Large intestine (tissue), 3 donors: ENCODE measurements around the gene WASHC3. TPM values are rescaled to one million over a fixed set of nuclear protein-coding genes. Genes with fewer than 3 reads are reported as not detected.
"Not testable (repeated sequence)": the region's sequence is repeated elsewhere in the genome, so short reads cannot be mapped to it uniquely, and the experiment has no call there.

Experiments used
- DNase-seq, 2 donors: peaks; one replicate each; pipeline versions ENCODE4 v3.0.0 to v3.0.0-alpha.2; 2013
- H3K27ac ChIP-seq: one replicate; pipeline ENCODE4 v1.5.1; 2013; ENCODE audit warnings: low read length
- H3K27me3 ChIP-seq: 2 replicates; pipeline ENCODE4 v1.6.1; 2013; ENCODE audit warnings: low read length; ENCODE audit not compliant: control insufficient read depth, insufficient read depth
- H3K36me3 ChIP-seq: 2 replicates; pipeline ENCODE4 v1.6.1; 2013; ENCODE audit warnings: low read length; ENCODE audit not compliant: control insufficient read depth, insufficient read depth
- H3K4me1 ChIP-seq: one replicate; pipeline ENCODE4 v1.6.1; 2013; ENCODE audit warnings: low read length; ENCODE audit not compliant: control insufficient read depth, insufficient read depth
- H3K4me3 ChIP-seq: one replicate; pipeline ENCODE4 v1.5.1; 2013; ENCODE audit warnings: low read length
- H3K9me3 ChIP-seq: one replicate; pipeline ENCODE4 v1.6.1; 2013; ENCODE audit warnings: mild to moderate bottlenecking, low read depth, low read length, moderate library complexity; ENCODE audit not compliant: control insufficient read depth
- WGBS: methylation state at CpG from one replicate; pipeline ENCODE4 v1.1.5; 2013; ENCODE audit warnings: low lambda C conversion rate; ENCODE audit not compliant: insufficient coverage; 5-methylcytosine and 5-hydroxymethylcytosine counted together
- polyA plus RNA-seq: library from polyadenylated mRNA; unstranded; fragments of 120-200 nt; gene quantifications from one replicate; pipeline ENCODE4 v1.2.1, GENCODE V29; 2013

The WASHC3 gene
- polyA plus RNA-seq, 1 donor, result 39.9 TPM

DNA sequence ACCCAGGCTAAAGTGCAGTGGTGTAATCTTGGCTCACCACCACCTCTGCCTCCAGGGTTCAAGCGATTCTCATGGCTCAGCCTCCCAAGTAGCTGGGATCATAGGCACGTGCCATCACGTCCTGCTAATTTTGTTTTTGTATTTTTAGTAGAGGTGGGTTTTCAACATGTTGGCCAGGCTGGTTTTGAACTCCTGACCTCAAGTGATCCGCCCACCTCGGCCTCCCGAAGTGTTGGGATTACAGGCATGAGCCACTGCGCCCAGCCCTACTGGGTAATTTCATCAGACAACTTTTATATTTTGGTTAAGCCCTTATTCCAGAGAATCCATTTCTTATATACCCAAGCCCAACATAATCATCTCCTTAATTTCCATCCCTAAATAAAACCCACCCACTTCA lies 10.3 kb upstream of the WASHC3 start:
- H3K36me3 ChIP-seq, result peaks cover 19% of the 10 kb centered on the region
- 100% methylated on average over 2 of the region's 7 CpGs for WGBS
- H3K4me1 ChIP-seq, H3K9me3 ChIP-seq, H3K27ac ChIP-seq, DNase-seq, H3K4me3 ChIP-seq, H3K27me3 ChIP-seq: not testable (repeated sequence)

DNA sequence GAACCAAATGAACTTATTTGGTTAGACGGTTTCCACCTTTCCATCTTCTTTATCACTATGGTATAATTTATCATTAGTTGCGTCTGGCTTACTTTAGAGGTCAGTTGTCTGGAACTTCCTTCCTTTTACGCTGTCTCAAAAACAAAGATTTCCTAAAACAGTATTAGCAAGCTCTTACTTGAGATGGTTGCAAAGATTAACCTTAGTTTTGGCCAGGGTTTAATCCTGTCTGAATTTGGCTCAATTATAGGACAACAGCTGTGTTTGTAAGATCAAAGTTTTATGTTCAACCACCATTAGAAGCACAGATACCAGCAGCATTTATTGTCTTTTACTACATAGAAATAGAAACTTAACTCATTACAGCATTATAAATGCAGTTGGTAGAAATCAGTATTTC lies 7.9 kb upstream of the WASHC3 start:
- no peak for DNase-seq
- H3K4me3 ChIP-seq, result no peak overlapping the region
- WGBS, result 79% methylated on average over 2 of the region's 3 CpGs
- H3K4me1 ChIP-seq, result no peaks in the 10 kb centered on the region
- H3K36me3 ChIP-seq, result peaks cover 2% of the 10 kb centered on the region
- H3K27ac ChIP-seq, result no peak overlapping the region
- no peaks in the 10 kb centered on the region for H3K27me3 ChIP-seq
- H3K9me3 ChIP-seq, result no peaks in the 10 kb centered on the region

DNA sequence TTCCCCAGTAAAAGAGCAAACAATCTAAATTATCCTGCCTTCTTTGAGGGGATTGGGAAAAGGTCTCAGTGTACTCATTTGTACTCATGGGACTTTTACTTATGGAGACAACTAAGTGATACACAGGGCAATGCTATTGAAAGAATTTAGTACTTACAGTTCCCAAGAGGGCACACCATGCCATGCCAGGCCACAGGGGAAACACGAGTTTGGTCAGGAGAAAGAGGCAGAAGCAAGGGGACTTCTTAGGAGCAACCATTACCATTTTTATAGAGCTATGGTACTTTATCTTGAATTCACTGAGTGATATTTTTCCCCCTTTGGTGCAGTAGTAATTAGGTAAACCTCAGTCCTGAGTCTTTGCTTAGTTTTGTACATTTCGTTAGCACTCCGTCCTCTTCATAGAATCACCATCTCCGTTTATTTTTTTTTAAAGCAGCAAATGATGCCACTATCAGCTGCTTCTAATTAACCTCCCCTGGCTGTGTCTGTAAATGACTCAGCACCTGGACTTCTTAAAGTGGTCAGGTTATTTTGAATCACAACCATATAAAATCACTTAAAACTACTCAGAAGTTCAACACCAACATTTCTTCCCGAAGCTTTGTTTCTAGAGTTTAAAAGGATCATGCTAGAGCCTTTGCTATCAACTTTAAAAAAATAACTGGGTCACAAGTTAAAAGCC lies 5.9 kb upstream of the WASHC3 start:
- no peaks in the 10 kb centered on the region for H3K4me1 ChIP-seq
- H3K9me3 ChIP-seq, result no peaks in the 10 kb centered on the region
- 60% methylated on average over 1 of the region's 5 CpGs for WGBS
- H3K4me3 ChIP-seq, result no peak overlapping the region
- DNase-seq, result no peak
- H3K36me3 ChIP-seq, result no peaks in the 10 kb centered on the region
- H3K27ac ChIP-seq, result no peak overlapping the region
- H3K27me3 ChIP-seq, result no peaks in the 10 kb centered on the region

DNA sequence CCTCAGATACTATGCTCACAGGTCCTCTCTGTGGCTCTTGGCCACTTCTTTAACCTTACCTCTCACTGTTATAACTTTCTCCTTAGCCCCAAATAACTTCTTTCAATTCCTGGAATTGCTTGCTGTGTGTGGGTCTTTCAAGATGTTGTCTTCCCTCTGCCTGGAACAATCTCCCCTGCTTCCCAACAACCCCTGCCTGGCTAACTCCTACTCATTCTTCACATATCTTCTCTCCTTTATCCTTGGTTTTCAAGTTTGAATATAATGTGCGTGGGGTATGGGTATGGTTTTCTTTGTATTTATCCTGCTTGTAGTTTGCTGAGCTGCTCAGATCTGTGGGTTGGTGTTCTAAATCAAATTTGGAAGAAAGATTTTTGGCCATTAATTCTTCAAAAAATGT lies 2.7 kb upstream of the WASHC3 start:
- H3K9me3 ChIP-seq, result no peaks in the 10 kb centered on the region
- H3K4me1 ChIP-seq, result no peaks in the 10 kb centered on the region
- no peak overlapping the region for H3K27ac ChIP-seq
- no peak overlapping the region for H3K4me3 ChIP-seq
- WGBS, result no CpG with 5 or more reads among the region's 1 CpG
- no peak for DNase-seq
- H3K36me3 ChIP-seq, result no peaks in the 10 kb centered on the region
- no peaks in the 10 kb centered on the region for H3K27me3 ChIP-seq

DNA sequence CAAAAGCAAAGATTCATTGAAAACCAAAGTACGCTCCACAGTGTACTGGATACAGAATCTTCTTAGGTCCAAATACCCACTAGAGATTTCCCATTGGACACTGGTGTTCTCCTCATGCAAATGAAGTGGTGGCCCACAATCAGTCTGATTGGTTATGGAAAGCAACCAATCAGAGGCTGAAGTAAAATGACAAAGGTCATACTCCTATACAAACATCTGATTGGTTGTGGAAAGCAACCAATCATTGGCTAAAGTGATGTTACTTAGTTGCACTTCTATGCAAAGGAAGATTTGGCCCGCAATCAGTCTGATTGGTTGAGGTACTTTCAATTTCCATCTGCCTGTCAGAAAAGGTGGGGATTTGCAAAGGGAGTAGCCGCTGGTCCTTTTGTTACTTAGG lies 1.3 kb upstream of the WASHC3 start:
- Histone ChIP-seq H3K27ac (no peak overlapping the region), H3K4me1 (no peaks in the 10 kb centered on the region), H3K9me3 (no peaks in the 10 kb centered on the region), H3K27me3 (no peaks in the 10 kb centered on the region), H3K4me3 (no peak overlapping the region), H3K36me3 (no peaks in the 10 kb centered on the region)
- peak in 1 of 2 donors; percentile 3 for DNase-seq
- 100% methylated on average over 1 of the region's 3 CpGs for WGBS

DNA sequence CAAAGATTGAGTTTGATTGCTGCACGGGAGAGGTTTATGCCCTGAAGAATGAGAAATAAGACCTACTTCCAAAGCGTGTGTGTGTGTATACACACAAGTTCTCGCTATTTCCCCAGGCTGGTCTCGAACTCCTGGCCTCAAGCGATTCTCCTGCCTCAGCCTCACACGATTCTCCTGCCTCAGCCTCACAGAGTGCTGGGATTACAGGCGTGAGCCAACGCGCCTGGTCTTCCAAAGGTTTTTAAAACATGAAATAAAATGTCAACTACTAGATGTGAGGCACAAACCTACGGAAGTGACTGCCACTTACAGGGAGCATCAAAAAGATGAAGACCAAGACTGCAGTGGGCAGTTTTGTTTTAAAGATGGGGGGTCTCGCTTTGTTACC lies 622 bp upstream of the WASHC3 start:
- H3K27me3 ChIP-seq, result no peaks in the 10 kb centered on the region
- H3K4me1 ChIP-seq, result no peaks in the 10 kb centered on the region
- H3K36me3 ChIP-seq, result no peaks in the 10 kb centered on the region
- no peak for DNase-seq
- H3K4me3 ChIP-seq, result peak overlapping the region; percentile 85
- H3K9me3 ChIP-seq, result no peaks in the 10 kb centered on the region
- no peak overlapping the region for H3K27ac ChIP-seq
- 100% methylated on average over 3 of the region's 11 CpGs for WGBS

DNA sequence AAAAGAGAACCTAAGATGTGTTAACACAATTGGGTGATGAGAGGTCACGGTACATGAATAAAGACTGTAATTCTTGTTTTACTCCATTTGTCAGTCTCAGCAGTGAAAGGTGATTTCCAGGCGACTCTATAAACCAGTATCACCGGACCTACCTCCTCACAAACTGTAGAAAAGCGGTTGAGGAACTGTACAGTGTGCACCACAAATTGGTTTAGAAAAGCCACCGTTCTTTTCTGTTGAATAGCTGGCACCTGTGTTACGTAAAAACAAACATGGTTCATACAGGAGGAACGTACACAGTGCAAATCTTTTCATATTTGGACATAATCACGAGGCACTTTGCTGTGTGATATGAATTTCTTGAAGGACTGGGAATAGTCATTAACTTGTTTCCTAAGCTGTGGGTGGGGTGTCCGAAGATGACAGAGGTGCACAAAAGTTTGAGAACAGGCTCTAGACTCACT lies 663 bp downstream of the WASHC3 start:
- no peaks in the 10 kb centered on the region for H3K36me3 ChIP-seq
- H3K4me3 ChIP-seq, result peak overlapping the region; percentile 85
- no peaks in the 10 kb centered on the region for H3K4me1 ChIP-seq
- no peaks in the 10 kb centered on the region for H3K27me3 ChIP-seq
- H3K27ac ChIP-seq, result peak overlapping the region; percentile 69
- DNase-seq, result peak; percentile 28 to 57
- H3K9me3 ChIP-seq, result no peaks in the 10 kb centered on the region
- WGBS, result no CpG with 5 or more reads among the region's 9 CpGs

DNA sequence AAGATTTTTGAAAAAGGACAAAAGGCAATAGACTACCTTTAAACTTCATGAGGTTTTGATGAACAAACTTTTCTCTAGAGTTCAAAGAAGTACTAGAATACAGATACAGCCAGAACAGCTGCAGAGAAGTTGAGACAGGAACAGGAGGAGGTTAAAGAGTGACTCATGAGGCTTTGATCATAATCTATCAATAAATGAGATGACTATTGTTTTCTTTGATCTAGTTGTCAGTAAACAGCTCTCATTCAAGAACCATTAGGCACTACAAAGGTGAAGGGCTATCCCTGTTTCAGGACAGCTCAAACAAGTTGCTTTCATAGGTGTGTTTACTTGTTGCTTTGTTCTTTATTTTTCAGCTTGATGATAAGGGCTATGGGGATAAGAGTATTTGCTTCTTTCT lies 2.4 kb downstream of the WASHC3 start:
- H3K27ac ChIP-seq, result no peak overlapping the region
- H3K4me3 ChIP-seq, result no peak overlapping the region
- peaks cover under 1% of the 10 kb centered on the region for H3K36me3 ChIP-seq
- no peaks in the 10 kb centered on the region for H3K27me3 ChIP-seq
- no peak for DNase-seq
- H3K9me3 ChIP-seq, result no peaks in the 10 kb centered on the region
- no peaks in the 10 kb centered on the region for H3K4me1 ChIP-seq

DNA sequence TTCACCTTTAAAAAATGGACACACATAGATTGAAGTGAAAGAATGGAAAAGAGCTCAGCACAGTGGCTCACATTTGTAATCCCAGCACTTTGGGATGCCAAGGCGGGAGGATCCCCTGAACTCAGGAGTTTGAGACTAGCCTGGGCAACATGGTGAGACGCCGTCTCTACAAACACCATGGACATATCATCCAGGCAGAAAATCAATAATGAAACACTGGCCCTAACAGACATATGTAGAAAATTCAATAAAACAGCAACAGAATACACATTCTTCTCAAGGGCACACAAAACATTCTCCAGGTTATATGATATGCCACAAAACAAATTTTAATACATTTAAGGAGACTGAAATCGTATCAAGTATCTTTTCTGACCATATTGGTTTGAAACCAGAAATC lies 7.4 kb downstream of the WASHC3 start:
- peaks cover 33% of the 10 kb centered on the region for H3K36me3 ChIP-seq
- H3K4me3 ChIP-seq, result no peak overlapping the region
- WGBS, result 100% methylated on average over 1 of the region's 4 CpGs

DNA sequence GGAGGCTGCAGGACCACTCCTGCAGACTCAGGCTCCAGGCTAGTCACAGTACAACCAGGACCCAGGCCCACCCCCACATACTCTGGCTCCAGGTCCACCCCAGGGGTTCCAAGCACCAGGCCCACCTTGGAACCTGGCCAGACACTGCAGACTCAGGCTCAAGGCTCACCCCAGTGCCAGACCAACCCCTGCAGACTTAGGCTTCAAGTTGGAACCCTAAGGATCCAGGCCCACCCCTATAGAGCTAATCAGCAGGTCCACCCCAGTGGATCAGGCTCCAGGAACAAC lies 8.8 kb downstream of the WASHC3 start:
- Histone ChIP-seq H3K27ac (no peak overlapping the region), H3K4me3 (no peak overlapping the region), H3K4me1 (no peaks in the 10 kb centered on the region), H3K9me3 (no peaks in the 10 kb centered on the region), H3K36me3 (peaks cover 37% of the 10 kb centered on the region), H3K27me3 (no peaks in the 10 kb centered on the region)
- DNase-seq, result no peak

More for the DNA sequence above, 7.4 kb downstream of the WASHC3 start:
- Histone ChIP-seq H3K9me3 (no peaks in the 10 kb centered on the region), H3K27ac (no peak overlapping the region), H3K27me3 (no peaks in the 10 kb centered on the region), H3K4me1 (no peaks in the 10 kb centered on the region)
- DNase-seq, result no peak

DNA sequence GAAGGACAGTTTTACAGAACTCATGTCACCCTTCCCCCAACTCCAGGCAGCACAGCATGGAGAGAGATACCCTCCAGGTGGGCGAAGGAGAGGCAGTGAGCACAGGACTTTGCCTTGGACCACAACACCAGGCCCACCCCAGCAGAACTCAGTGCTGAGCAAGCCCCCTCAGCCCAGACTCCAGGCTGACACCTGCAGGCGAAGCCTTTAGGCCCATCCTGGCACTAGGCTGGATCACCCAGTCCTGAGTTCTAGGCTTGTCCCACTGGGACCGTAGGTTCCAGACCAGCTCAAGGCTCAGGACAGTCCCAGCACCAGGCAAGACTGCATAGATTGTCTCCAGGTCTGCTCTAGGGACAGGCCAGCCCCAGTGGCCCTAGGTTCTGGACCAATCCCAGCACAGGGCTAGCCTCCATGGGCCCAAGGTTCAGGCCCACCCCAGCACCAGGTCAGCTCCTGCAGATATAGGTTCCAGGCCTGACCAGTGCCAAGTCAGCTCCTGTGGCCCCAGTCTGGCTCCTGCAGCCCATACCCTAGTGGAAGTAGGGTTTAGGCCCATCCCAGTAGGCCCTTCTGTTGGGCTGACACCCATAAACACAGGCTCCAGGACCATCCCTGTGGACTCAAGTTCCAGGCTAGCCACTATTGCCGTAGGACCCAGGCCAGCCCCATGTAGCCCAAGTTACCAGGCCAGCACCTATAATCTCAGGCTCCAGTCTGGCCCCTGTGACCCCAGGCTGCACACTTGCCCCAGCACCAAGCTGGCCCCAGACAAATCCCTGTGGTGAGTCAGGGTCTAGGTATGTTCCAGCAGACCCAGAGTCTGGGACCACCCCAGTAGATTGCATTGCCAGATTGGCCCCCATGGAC lies 9.4 kb downstream of the WASHC3 start:
- no CpG with 5 or more reads among the region's 4 CpGs for WGBS
- Histone ChIP-seq H3K27ac (no peak overlapping the region), H3K27me3 (no peaks in the 10 kb centered on the region), H3K4me1 (no peaks in the 10 kb centered on the region), H3K4me3 (no peak overlapping the region), H3K36me3 (peaks cover 37% of the 10 kb centered on the region), H3K9me3 (no peaks in the 10 kb centered on the region)
- DNase-seq, result no peak
